SK-N-MC (cell line): ENCODE data around the gene ARHGAP32.

ENCODE experiments used
- EZH2 ChIP-seq: fragments of 200-600 bp; sonication (generic); IDR thresholded peaks from one replicate; pipeline ENCODE4 v1.6.1; 2017; ENCODE audit warnings: antibody characterized with exemption
- FOXP2 ChIP-seq: optimal IDR thresholded peaks from 2 replicates; pipeline ENCODE3; 2011; ENCODE audit warnings: mild to moderate bottlenecking, moderate library complexity; ENCODE audit not compliant: insufficient read depth; ENCODE audit errors: extremely low read length, control extremely low read depth
- POLR2AphosphoS5 ChIP-seq: IDR thresholded peaks from 2 replicates; pipeline ENCODE4 v1.6.1; 2012; ENCODE audit warnings: mild to moderate bottlenecking, low read depth, low read length, borderline replicate concordance

DNA sequence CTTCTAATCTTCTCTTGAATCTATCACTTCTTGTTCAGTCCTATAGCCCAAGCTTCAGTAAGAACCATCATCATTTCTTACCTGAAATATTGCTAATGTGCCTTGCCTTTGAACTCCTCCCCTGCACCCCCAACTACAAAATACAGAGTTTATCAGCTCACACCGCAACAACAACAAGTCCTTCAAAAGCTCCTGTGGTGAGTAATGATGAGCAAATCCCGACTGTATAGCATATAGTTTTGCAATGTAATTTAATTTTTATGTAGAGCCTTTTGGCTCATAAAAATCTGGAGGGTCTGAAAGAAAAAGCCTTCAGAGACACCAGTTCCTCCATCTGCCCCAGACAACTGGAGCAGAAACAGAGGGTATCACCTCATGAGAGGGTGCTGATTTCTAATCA, 124.7 kb downstream of the ARHGAP32 start:
- no peak for TF ChIP-seq EZH2
- TF ChIP-seq POLR2AphosphoS5 = no peak
- no peak for TF ChIP-seq FOXP2
